ENCODE data around the gene VPS37B.
A peak's percentile ranks its signal among the peaks of the same experiment; 100 is the strongest.
"Not testable (repeated sequence)": the region's sequence is repeated elsewhere in the genome, so short reads cannot be mapped to it uniquely, and the experiment has no call there.

The VPS37B gene
- 36.0 to 145 (median 56.4) reads per million in 4 donors for total RNA-seq

- peak; percentile 75 to 87 (median 83) for DNase-seq
Observed at GRCh38 chr12:122895704-122896636, at the start of gene VPS37B. Gene VPS37B (minus strand): TSS chr12:122896124. CDS start chr12:122896062, 62 bp downstream.

- DNase-seq: no peak
Observed at GRCh38 chr12:122944605-122945592, 49.0 kb upstream of the VPS37B start.

GRCh38 chr12:122943196-122943595 lies 47.3 kb upstream of the VPS37B start:
- no peak for DNase-seq

- DNase-seq: no peak
Observed at GRCh38 chr12:122942637-122943036, 46.7 kb upstream of the VPS37B start.

- DNase-seq: not testable (repeated sequence)
Observed at GRCh38 chr12:122941351-122941750, 45.4 kb upstream of the VPS37B start.

GRCh38 chr12:122939125-122939524 lies 43.2 kb upstream of the VPS37B start:
- no peak for DNase-seq

GRCh38 chr12:122937622-122938091 lies 41.7 kb upstream of the VPS37B start:
- DNase-seq: no peak

- DNase-seq: no peak
Observed at GRCh38 chr12:122935318-122935717, 39.4 kb upstream of the VPS37B start.

- no peak for DNase-seq
Observed at GRCh38 chr12:122934722-122935121, 38.8 kb upstream of the VPS37B start.

GRCh38 chr12:122932207-122932606 lies 36.3 kb upstream of the VPS37B start:
- DNase-seq: no peak

GRCh38 chr12:122929812-122930211 lies 33.9 kb upstream of the VPS37B start:
- DNase-seq: no peak

GRCh38 chr12:122929148-122929538 lies 33.2 kb upstream of the VPS37B start:
- no peak for DNase-seq

- no peak for DNase-seq
Observed at GRCh38 chr12:122928404-122929147, 32.7 kb upstream of the VPS37B start.

- DNase-seq: no peak
Observed at GRCh38 chr12:122927756-122928403, 32.0 kb upstream of the VPS37B start.

GRCh38 chr12:122921917-122922316 lies 26.0 kb upstream of the VPS37B start:
- no peak for DNase-seq

- no peak for DNase-seq
Observed at GRCh38 chr12:122920687-122921086, 24.8 kb upstream of the VPS37B start.

GRCh38 chr12:122918827-122919226 lies 22.9 kb upstream of the VPS37B start:
- no peak for DNase-seq

- DNase-seq: no peak
Observed at GRCh38 chr12:122917507-122918121, 21.7 kb upstream of the VPS37B start.

- no peak for DNase-seq
Observed at GRCh38 chr12:122909442-122910288, 13.7 kb upstream of the VPS37B start.

- DNase-seq: no peak
Observed at GRCh38 chr12:122908915-122909314, 13.0 kb upstream of the VPS37B start.
